ENCODE measurements around the gene OCRL. TPM values are rescaled to one million over a fixed set of nuclear protein-coding genes. Genes with fewer than 3 reads are reported as not detected.

OCRL gene
- total RNA-seq, 1 donor from 2014 or later, result 22.1 TPM

- no peak overlapping the region for H3K4me3 ChIP-seq (ENCODE audit: low read depth, low read length)
- no peak for DNase-seq (ENCODE audit: low read depth)
- no peaks in the 10 kb centered on the region for H3K36me3 ChIP-seq (ENCODE audit: control insufficient read depth, insufficient read depth, low read length)
- TF ChIP-seq CTCF (IDR thresholded peaks at IDR 0.05; ENCODE audit: insufficient read depth, low read length, poor library complexity, severe bottlenecking), result peak; percentile 70
- H3K27me3 ChIP-seq (ENCODE audit: control insufficient read depth, insufficient read depth, low read length), result no peaks in the 10 kb centered on the region
Measured at GRCh38 chrX:129600981-129601424, 60.9 kb downstream of the OCRL start.

- Histone ChIP-seq H3K4me3 (ENCODE audit: low read depth, low read length) (no peak overlapping the region), H3K36me3 (ENCODE audit: control insufficient read depth, insufficient read depth, low read length) (no peaks in the 10 kb centered on the region), H3K27me3 (ENCODE audit: control insufficient read depth, insufficient read depth, low read length) (no peaks in the 10 kb centered on the region)
- TF ChIP-seq CTCF (IDR thresholded peaks at IDR 0.05; ENCODE audit: insufficient read depth, low read length, poor library complexity, severe bottlenecking), result peak; percentile 66
- DNase-seq (ENCODE audit: low read depth), result no peak
Measured at GRCh38 chrX:129606918-129607317, 66.9 kb downstream of the OCRL start.

- Histone ChIP-seq H3K4me3 (ENCODE audit: low read depth, low read length) (no peak overlapping the region), H3K27me3 (ENCODE audit: control insufficient read depth, insufficient read depth, low read length) (no peaks in the 10 kb centered on the region), H3K36me3 (ENCODE audit: control insufficient read depth, insufficient read depth, low read length) (no peaks in the 10 kb centered on the region)
- DNase-seq (ENCODE audit: low read depth), result no peak
- no peak for TF ChIP-seq CTCF (IDR thresholded peaks at IDR 0.05; ENCODE audit: insufficient read depth, low read length, poor library complexity, severe bottlenecking)
Measured at GRCh38 chrX:129608496-129608895, 68.4 kb downstream of the OCRL start.

GRCh38 chrX:129609395-129609794 is 69.3 kb downstream of the OCRL start:
- Histone ChIP-seq H3K27me3 (ENCODE audit: control insufficient read depth, insufficient read depth, low read length) (no peaks in the 10 kb centered on the region), H3K4me3 (ENCODE audit: low read depth, low read length) (no peak overlapping the region), H3K36me3 (ENCODE audit: control insufficient read depth, insufficient read depth, low read length) (no peaks in the 10 kb centered on the region)
- no peak for TF ChIP-seq CTCF (IDR thresholded peaks at IDR 0.05; ENCODE audit: insufficient read depth, low read length, poor library complexity, severe bottlenecking)
- no peak for DNase-seq (ENCODE audit: low read depth)

- no peak for TF ChIP-seq CTCF (IDR thresholded peaks at IDR 0.05; ENCODE audit: insufficient read depth, low read length, poor library complexity, severe bottlenecking)
- Histone ChIP-seq H3K27me3 (ENCODE audit: control insufficient read depth, insufficient read depth, low read length) (no peaks in the 10 kb centered on the region), H3K36me3 (ENCODE audit: control insufficient read depth, insufficient read depth, low read length) (no peaks in the 10 kb centered on the region), H3K4me3 (ENCODE audit: low read depth, low read length) (no peak overlapping the region)
- no peak for DNase-seq (ENCODE audit: low read depth)
Measured at GRCh38 chrX:129612396-129612795, 72.3 kb downstream of the OCRL start.

- no peaks in the 10 kb centered on the region for H3K36me3 ChIP-seq (ENCODE audit: control insufficient read depth, insufficient read depth, low read length)
- H3K27me3 ChIP-seq (ENCODE audit: control insufficient read depth, insufficient read depth, low read length), result no peaks in the 10 kb centered on the region
- no peak for DNase-seq (ENCODE audit: low read depth)
- no peak overlapping the region for H3K4me3 ChIP-seq (ENCODE audit: low read depth, low read length)
- no peak for TF ChIP-seq CTCF (IDR thresholded peaks at IDR 0.05; ENCODE audit: insufficient read depth, low read length, poor library complexity, severe bottlenecking)
Measured at GRCh38 chrX:129613596-129613995, 73.5 kb downstream of the OCRL start.

Data from kidney epithelial cell (primary cell).